ENCODE data around the gene NPC1L1.

The NPC1L1 gene, protein sequence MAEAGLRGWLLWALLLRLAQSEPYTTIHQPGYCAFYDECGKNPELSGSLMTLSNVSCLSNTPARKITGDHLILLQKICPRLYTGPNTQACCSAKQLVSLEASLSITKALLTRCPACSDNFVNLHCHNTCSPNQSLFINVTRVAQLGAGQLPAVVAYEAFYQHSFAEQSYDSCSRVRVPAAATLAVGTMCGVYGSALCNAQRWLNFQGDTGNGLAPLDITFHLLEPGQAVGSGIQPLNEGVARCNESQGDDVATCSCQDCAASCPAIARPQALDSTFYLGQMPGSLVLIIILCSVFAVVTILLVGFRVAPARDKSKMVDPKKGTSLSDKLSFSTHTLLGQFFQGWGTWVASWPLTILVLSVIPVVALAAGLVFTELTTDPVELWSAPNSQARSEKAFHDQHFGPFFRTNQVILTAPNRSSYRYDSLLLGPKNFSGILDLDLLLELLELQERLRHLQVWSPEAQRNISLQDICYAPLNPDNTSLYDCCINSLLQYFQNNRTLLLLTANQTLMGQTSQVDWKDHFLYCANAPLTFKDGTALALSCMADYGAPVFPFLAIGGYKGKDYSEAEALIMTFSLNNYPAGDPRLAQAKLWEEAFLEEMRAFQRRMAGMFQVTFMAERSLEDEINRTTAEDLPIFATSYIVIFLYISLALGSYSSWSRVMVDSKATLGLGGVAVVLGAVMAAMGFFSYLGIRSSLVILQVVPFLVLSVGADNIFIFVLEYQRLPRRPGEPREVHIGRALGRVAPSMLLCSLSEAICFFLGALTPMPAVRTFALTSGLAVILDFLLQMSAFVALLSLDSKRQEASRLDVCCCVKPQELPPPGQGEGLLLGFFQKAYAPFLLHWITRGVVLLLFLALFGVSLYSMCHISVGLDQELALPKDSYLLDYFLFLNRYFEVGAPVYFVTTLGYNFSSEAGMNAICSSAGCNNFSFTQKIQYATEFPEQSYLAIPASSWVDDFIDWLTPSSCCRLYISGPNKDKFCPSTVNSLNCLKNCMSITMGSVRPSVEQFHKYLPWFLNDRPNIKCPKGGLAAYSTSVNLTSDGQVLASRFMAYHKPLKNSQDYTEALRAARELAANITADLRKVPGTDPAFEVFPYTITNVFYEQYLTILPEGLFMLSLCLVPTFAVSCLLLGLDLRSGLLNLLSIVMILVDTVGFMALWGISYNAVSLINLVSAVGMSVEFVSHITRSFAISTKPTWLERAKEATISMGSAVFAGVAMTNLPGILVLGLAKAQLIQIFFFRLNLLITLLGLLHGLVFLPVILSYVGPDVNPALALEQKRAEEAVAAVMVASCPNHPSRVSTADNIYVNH (N-terminal part only)

DNA sequence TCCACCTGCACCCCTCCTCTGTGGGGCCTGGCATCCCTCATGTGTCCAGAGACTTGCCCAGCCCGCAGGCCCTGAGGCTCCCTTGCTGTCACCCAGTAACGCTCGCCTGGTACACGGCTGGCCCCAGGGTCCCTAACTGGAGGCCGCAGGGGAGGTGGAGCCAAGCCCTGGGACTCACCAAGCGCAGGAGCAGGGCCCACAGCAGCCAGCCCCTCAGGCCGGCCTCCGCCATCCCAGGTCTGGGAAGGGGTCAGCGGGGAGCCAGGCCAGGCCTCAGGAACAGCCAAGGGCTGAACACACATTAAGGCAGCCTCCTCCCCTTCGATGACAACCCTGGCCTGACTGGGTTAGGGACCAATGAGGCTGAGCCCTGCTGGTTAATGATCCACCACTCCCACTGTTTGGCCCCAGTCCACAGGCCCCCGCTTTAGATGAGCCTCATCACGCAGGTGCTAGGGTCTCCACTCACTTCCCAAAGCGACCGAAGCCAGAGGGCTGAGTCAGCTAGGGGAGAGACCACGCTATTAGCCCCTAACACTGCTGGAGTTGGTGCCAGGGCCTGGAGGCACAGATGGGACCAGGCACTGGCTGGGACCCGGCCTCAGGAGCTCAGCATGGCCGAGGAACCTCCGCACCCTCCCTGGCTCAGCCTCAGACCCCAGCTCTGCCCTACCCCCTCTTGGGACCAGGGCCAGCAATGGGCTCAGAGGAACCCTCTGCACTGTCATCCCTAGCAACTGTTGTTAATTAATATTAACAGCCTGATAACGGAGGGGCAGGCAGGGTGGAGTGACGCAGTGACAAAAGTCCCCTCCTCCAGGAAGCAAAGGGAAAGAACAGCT, at the start of gene NPC1L1:
Gene NPC1L1, minus strand, starts transcription at position 303 of the 842 bp plus-strand sequence. Its CDS starts 71 bp downstream, at position 232.
- DNase-seq, result no peak

DNA sequence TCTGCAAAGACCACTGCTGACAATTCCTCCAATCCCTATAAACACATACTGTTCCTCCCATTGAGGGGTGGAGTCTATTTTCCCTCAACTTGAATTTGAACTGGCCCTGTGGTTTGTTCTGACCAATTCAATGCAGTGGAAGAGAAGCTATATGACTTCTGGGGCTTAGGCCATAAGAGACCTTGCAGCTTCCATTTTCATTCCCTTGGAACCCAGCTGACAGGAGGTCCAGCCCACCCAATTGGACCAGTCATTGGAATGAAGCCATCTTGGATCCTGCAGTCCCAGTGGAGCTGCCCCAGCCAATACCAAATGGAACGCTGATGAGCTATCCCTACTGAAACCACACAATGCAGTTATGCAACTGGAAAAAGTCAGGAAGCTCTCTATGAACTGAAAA, 49.8 kb upstream of the NPC1L1 start:
- DNase-seq, result no peak

DNA sequence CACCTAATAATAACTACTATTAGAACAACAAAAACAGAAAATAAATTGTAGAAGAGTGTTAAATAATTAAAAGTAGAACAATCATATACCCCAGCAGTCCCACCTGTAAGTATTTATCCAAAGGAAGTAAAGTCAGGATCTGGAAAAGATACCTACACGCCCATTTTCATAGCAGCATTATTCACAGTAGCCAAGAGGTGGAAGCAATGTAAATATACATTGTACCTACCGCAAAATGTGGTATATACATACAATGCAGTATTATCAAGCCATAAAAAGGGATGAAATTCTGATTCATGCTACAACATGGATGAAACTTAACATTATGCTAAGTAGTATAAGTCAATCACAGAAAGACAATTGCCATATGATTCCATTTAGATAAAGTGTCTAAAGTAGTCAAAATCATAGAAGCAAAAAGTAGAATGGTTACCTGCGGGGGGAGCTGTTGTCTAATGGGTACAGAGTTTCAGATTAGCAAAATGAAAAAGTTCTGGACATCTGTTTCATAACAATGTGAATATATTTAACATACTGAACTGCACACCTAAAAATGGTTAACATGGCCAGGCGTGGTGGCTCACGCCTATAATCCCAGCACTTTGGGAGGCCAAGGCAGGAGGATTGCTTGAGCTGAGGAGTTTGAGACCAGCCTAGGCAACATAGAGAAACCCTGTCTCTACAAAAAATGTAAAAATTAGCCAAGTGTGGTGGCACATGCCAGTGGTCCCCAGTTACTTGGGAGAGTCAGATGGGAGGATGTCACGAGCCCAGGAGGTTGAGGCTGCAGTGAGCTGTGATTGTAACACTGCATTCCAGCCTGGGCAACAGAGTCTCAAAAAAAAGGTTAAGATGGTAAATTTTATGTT, 46.9 kb upstream of the NPC1L1 start:
- DNase-seq, result peak; percentile 68

DNA sequence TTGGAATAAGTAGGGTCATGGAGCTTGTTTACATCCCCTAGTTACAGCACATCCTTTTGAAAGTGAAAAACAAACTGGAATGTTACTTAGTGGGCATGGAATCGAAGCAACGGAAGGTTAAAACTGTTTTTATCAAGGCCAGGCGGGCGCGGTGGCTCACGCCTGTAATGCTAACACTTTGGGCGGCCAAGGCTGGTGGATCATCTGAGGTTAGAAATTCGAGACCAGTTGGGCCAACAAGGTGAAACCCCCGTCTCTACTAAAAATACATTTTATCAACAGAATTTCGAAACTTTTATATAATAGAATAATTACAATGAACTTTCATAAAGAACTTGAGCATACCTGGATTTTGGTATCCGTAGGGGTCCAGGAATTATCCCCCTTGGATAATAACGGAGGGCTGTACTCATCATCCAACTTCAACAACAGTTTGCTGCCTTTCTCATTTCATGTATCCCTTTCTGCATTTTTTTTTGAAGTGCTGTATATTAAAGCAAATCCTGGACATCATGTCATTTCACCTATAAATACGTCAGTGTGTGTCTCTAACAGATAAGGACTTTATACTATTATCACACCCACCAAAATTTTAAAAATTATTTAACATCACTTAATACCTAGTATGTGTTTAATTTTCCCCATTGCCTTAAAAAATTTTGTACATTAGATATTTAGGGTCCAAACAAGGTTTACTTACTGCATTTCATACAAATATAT, 42.2 kb upstream of the NPC1L1 start:
- DNase-seq, result no peak

DNA sequence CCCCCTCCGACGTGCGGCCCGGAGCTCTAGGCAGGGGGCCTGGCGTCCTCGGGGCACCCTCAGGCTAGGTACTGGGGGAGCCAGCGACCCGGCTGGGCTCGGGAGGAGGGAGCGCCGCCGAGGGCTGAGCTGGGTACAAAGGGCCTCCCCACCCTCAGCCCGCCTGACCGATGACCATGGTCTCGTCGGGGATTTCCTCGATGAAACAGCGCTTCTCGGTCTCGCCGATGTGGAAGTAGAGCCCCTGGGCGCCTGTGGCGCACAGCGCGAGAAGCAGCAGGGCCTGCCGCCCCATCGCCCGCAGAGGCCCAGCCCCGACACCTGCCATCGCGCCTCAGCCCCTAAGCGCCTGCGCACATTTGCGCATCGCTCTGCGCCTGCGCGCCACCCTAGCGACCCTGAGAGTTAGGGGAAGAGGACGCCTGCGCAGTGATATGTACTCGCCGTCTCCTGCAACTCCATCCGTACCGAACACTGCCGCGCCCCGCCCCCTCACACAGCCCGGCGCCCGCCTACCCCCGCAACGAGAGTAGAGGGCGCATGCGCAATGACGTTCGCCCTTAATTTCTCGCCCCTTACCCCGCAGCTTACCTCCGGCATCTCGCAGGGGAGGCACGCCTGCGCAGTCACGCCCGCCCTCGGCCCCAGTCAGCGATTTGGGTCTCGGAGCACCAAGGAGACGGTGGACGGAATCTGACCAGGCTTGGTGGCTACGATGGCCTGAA, 40.9 kb upstream of the NPC1L1 start, which contains the start of gene TMED4:
Gene TMED4, minus strand, starts transcription at position 353 of the 725 bp plus-strand sequence. Its CDS starts 25 bp downstream, at position 328.
- DNase-seq, result peak; percentile 100

DNA sequence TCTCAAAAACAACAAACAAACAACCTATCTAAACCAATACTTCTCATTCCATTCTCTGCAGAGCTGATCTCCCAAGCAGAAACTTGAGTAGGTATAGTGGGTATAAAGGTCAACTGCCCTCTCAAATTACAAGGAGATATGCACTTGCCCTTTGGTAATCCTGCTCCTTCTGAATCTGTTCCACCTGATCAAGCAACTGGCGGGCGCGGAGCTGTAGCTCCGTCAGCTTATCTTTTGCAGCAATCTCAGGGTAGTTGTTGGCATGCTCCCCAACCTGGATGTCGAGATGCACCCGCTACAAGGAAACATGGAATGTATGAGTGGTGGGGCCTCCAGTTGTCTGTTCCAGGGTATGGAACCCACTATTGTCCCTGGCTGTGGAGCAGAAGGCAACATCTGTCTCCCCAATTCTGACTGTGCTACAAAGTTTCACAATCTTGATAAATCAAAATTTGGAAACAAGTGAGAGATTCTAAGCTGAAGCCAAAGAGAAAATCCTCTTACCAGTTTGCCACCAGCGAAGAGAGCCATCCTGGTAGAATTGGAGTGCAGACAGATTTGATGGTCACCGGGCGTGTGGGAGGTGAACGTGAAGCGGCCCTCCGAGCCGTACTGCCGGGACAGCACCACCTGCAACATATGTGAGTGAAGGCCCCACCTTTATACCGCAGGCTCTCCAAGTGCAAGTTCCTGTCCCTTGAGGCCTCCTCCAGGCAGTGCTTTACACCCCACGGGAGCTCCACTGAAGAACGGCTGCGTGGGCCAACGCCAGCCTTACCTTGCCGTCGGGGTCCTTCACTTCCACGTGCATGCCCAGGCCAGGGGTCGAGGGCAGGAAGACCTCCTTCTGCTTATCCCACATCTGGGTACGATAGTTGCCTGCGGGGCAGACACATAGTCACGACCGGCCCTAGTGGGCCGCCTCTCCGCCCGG, 40.1 kb upstream of the NPC1L1 start:
- DNase-seq, result peak; percentile 62

DNA sequence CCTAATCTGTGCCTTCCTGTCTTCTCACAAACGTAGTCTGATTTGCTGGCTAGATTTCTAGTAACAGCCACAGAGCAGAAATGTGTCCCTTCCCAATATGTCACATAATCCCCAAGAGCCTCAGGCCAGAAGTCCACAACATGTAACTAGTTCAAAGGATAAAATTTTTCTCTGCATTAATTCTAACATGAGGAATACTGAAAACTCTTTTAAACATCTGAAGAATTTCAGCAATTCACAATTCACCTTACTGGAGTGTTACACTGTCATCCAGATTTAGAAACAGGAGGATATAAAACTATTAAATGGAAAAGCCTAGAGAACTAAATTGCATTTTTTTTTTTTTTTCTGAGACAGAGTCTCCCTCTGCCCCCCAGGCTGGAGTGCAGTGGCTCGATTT, 35.1 kb upstream of the NPC1L1 start:
- DNase-seq, result no peak

DNA sequence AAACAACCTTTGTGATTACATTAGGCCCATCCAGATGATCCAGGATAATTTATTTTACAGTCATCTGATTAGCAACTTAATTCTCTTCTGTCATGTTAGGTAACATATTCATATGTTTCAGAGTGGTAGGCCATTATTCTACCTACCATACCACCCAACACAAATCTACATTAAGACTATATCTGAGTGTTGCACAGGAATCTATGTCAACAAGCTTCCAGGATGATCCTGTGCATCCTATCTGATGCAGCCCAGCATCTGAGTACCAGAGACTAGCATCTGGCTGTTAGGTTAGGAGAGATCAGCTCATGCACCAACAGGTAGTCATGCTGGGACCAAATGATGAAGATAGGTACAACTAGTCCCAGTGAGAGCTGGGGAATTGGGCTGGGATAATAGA, 33.9 kb upstream of the NPC1L1 start:
- DNase-seq, result no peak

DNA sequence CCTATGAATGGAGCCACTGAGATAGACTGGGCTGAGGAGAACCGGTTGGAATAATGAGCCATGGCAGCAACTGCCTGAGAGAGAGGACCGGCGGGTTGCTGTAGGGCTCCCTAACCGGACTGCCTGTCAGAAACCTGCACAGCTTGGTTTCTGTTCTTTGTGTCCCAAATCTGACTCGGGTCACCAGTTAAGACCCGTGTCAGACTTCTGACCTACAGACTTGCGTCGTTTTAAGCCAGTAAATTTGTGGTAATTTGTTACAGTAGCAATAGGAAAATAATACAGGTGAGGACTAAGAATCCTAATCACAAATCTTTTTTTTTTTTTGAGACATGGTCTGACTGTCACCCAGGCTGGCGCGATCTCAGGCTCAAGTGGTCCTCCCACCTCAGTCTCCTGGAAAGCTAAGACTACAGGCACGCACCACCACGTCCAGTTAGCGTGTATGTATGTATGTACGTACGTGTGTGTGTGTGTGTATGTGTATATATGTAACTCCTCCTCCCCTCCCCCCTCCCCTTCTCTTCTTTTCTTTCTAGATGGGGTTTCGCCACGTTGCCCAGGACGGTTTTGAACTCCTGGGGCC, 33.2 kb upstream of the NPC1L1 start:
- no peak for DNase-seq

DNA sequence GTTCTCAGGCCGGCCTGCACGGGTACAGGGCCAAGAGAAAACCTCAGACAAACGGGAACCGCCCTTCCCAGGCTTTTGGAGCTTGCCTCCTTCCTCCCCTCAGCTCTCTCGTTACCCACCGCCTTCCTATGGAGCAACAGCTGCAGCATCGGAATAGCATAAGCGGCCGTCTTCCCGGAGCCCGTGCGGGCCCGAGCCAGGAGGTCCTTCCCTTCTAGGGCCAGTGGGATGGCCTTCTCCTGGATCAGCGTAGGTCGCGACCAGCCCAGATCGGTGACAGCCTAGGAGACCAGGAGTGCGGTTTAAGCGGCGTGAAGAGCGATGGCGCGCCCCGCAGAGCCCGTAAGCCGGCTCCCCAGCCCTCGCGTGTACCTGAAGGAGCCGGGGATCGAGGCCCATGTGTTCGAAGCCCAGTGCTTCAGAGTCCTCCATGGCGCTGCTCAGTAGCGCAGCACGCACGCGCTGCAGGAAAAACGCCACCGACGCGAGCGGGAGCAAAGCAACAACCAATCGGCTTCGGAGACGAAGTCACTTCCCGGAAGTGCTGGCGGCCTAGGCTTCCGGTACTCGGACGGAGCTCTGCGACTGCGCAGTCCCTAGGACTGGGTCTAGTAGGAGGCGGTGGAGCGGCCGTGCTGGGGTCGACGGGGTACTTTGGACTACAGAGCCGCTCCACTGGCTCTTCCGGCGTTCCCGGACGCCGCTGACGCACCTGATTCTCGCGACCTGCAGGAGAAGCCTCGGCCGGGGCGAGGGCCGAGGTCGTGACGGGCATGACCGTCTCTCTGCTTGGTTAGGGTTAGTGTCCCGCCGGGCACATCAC, 32.5 kb upstream of the NPC1L1 start, which contains the start of gene DDX56:
Gene DDX56, minus strand, starts transcription at position 445 of the 823 bp plus-strand sequence. Its CDS starts 13 bp downstream, at position 432.
- DNase-seq, result peak; percentile 97

DNA sequence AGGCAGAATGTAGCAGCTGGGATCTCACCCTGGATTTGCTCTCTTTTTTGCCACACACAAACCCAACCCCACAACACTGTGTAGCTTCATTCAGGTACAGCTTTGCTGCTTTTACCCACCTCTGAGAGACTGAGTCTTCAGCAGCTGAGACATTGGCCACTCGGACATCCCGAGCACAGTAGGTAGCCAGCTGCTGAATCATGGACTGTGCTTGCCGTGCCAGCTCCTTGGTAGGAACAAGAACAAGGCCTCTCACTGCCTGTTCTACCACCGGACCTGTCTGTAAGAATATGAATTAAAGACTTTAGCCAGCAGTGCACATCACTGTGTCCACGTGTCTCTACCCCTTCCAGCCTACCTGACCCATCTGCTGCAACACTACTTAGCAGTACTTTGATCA, 31.6 kb upstream of the NPC1L1 start:
- DNase-seq, result no peak

DNA sequence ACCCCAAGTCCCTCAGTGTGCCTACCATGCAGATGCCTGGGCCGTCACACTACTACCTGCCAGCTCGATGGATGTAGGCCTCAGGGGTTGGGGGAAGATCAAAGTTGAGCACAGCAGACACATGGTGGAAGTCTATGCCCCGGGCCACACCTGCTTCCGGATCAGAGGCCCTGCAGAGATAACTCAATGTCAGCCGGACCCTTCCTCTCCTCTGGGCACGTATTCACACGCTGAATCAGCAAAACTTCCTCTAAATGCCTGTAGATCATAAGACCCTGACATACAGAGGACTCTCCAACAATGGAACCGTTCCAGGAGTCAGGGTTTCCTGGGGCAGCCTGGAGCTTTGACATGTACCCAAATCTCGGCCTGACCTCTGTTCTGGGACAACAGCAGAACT, 28.8 kb upstream of the NPC1L1 start:
- DNase-seq, result no peak

DNA sequence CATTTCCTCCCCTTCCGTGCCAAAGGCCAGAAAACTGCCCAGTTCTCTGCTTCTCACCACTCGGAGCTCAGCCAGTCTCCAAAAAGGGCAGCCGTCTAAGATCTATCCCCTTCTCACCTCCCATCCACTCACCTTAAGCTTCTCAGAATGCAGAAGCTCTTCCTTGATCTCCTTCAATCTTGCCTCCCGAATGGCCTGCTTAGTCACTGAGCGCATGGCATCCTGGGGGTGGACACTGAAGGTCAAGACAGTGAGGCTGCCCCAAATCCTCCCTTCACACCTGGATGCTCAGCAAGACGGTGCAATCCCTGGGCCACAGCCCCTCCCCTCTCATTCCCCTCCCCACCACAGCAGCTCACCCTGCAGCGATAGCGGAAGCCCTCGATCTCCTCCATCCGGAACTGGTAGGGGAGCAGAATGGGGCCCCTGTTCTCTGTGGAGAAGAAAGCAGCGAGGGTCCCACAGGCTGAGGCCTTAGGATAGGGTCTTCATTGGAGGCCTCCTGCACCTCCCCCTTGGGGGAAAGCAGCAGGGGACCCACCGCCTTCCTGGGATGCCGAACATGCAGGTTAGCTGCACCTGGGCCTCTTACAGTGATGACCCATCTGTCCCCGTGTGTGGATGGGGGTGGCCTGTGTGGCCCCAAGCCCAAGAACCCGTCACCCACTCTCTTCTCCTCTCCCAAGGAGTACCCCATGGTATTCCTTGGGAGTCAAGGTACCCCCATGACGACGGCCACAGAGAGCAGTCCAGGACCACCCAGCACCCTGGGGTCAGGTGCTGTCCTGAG, 27.8 kb upstream of the NPC1L1 start:
- no peak for DNase-seq

DNA sequence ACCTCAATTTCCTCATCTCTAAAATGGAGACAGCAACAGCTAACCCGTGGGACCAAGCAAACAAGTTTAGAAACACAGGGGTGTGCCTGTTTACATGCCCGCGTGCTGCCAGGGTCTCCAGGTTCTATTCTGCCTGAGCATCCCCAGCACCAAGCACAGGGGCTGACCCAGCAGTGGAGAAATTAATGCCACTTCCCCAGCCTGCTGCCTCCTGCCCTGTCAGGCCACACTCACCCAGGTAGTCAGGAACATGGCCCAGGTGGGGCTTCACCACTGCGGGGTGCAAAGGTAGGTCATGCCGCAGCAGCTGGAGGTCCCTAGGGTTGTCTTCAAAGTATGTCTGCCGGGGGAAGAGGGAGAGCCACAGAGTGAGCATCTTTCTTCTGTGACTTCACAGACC, 26.8 kb upstream of the NPC1L1 start:
- DNase-seq, result no peak

DNA sequence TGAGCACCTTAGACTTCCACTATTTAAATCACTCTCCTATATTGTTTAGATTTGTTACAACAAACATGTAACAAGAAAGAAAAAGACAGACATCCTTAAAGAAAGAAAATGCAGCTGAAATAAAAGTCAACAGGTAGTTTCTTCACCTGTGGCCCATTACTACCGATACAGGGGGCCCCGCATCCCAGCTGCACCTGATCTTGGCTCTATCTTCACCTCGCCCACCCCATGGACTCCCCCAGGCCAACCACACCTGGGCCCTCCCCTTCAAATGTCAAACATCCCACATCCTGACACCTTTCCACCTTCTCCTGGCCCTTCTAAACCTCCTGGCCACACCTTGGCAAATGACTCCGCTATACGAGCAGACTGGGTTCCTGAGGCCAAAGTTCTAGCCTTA, 25.6 kb upstream of the NPC1L1 start:
- DNase-seq, result no peak

All from activated CD4-positive, alpha-beta T cell treated with anti-CD3 and anti-CD28 coated beads, Interleukin-10, Interleukin-2, amounts not matched to agents 100 ng/mL and 50 ng/mL, durations not matched to agents 16 hours and 8 hours (primary cell).